ENCODE measurements around the gene RTP4.

The RTP4 gene, protein sequence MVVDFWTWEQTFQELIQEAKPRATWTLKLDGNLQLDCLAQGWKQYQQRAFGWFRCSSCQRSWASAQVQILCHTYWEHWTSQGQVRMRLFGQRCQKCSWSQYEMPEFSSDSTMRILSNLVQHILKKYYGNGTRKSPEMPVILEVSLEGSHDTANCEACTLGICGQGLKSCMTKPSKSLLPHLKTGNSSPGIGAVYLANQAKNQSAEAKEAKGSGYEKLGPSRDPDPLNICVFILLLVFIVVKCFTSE
- total RNA-seq: 0.95 to 6.7 (median 3.5) reads per million in 3 experiments

DNA sequence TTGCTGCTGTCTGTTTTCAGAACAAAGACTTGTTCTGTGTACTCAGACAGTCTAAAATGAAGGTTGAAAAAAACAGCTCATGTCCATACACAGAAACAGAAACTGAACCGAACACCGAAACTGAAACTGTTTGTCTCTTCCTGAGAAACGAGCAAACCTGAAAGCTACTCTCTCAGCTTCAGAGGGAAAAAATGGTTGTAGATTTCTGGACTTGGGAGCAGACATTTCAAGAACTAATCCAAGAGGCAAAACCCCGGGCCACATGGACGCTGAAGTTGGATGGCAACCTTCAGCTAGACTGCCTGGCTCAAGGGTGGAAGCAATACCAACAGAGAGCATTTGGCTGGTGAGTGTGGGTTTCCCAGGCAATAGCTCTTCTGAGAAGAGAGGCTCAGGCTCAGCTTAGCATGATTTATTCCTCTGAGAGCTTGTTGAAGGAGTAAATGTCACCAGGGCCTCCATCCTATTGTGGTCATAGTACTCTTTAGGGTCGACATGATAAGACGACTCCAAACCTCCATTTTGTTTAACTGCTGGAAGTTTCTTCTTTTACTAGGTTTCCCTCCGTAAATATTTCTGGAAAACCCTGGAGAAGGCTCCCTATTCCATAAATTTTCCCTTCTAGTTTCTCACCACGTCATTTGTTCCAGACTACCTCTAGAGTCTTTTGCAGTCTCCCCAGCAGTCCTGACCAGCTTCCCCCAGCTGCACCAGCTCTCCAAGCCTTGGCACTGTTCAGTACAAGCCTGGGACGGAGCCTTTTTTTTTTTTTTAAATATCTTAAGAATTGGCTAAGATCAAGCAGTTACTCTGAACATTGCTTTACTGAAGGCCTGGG, at the start of gene RTP4:
RTP4 (plus strand) TSS at position 135 of the 838 bp plus-strand sequence; CDS start at position 192, 57 bp downstream.
- peak; percentile 58 for DNase-seq

DNA sequence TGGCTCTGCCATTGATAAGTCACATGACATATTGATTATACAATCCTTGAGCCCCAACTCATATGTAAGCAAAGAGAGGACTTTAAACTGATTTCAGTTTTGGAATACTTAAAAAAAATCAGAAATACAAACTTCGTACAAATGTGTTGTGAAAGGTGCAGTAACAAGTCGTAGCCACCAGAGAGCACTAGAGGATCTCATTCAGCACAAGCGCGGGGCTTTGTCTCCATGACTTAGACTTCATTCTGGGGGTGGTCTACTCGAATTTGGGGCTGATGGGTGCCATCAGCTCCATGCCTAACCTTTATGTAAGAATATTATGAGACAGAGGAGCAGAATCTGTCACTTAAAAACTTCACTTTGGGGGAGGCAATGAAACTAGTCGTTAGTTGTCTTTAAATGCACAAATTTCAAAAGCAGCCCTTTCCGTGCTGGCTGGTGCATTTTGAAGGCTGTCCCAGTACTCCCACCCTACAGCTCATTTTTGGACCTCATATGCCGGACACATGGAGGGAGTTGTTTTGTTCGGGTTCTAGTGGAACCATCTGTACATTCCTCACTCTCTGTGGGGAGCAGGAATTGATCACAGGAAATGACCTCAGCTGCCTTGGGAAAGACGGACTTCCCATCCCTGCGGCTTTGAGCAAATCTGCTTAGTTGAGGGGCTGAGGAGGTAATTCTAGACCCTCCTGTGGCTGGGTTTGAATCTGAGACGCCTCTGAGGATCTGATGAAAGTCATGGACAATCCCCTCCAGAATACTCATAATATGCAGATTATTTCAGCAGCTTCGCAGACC, 49.2 kb upstream of the RTP4 start:
- DNase-seq: peak; percentile 44

DNA sequence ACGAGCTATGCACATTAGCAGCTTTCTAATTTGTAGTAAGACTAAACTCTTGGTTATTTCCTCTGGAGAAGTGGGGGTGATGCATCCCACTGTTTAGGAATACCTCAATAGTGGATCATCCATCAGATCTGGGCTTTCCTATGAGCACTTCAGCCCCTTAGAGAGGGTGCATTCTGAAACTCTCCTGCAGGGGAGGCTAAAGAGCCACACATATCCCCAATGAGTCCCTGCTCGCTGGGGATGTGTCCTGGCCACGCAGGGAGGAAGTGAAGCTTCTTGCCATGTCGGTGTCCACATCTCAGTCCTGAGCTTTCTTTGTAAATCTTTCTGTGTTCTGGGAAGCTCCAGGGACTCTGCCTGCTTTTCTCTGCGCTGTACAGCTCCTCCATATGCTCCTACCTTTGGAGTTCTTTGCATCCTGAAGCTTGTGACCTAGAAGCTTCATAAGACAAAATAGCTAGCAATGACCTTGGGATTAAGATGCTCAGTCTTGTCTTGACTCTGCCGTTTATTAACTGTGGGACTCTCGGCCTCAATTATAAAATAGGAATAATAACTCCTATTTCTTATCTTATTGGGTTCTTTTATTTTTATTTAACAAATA, 48.4 kb upstream of the RTP4 start:
- DNase-seq: peak; percentile 33

DNA sequence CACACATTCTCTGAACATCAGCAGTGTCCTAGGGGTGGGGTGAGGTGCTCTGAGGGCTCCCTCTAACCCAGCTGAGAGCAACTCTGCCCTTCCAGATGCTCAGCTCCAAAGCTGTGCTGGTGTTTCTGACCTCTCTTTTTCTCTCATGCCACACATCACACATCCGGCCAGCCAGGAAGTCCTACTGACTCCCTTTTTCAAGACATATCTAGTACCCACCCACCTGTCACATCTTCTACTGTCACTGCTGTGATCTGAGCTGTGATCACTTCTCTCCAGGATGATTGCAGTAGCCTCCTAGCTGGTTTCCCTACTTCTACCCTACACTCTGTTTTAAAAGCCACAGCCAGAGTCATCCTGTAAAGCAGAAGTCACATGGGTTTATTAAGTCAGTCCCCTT, 46.4 kb upstream of the RTP4 start:
- DNase-seq: no peak

DNA sequence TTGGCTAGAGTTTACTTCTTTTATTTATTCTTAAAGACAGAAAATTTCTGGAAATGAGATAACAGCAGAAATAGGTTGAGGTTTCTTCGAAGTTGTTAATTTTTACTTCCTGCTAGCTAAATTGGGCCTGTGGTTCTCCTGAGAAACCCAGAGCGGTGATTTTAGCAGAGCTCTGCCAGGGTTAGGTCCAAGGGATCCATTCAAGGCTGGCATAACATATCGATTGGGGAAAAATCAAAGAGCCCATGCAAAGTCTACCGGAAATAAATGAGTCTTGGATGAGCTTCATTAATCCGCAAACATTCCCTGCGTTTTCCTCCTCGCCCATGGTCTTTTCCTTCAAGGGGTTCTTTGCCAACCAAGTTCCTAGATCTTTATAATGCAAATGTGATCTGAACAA, 45.9 kb upstream of the RTP4 start:
- no peak for DNase-seq

DNA sequence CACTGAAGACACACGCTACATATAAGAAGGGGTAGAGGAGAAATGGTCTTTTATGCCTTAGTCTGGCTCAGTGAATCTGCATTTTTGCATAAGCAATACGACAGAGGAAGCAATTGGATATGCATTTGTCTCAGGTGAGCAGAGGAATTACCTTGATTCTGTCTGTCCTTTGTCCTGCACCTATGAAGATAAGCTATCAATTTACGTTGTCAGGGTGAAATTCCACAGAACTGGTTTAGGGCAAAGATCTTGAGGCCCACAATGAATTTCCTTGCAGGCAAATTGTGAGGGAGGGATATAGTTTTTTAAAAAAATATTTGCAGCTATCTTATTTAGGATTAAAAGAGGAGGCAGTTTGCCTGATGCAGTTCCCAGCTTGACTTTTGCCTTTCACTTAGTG, 45.1 kb upstream of the RTP4 start:
- DNase-seq: no peak

DNA sequence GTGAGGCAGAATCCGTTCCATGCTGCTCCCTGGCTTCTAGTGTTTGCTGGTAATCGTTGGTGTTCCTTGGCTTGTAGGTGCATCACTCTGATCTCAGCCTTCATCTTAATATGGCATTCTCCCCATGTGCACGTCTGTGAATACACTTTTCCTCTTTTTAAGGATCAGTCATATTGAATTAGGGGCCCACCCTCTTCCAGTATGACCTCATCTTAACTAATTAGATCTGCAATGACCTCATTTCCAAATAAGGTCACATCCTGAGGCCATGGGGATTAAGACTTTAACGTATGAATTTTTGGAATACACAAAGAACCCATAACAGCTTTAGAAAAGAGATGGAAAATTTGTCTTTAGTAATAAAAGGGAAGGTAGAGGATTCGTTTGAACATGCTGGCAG, 42.6 kb upstream of the RTP4 start:
- no peak for DNase-seq

DNA sequence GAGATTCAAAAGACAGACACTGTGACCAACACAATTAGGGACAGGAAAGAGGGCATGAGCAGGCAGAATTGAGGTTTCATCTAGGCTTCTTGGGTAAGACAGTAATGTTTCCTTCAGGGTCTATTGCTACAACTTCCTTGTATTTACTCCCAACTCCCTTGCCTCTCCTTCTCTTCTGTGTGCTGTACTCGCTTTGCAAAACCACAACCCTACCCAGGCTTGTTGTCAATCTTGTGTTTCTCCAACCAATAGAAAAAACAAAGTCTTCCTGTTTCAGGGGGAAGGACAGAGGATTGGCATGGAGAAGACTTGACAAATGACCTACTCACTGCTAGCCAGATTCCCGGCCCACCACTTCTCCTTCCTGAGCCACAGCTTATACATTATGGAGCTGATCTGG, 40.3 kb upstream of the RTP4 start:
- no peak for DNase-seq

DNA sequence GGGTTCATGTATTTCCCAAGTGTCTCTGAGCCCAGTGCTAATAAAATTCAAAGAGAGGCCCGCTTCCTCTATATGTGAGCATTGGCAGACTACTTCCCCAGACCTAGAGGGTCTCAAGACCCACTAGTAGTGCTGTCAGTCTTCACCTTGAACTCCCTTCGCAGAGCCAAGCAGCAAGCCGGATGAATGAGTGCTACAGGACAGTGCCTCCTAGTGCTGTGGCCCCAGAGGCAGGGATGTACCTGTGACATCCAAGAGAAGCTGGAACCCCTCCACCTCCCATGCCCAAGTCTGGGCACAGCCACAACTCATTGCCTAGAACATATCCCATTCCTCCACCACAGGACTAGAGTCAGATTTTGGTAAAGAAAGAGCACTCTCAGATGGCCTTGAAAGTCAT, 39.5 kb upstream of the RTP4 start:
- no peak for DNase-seq

DNA sequence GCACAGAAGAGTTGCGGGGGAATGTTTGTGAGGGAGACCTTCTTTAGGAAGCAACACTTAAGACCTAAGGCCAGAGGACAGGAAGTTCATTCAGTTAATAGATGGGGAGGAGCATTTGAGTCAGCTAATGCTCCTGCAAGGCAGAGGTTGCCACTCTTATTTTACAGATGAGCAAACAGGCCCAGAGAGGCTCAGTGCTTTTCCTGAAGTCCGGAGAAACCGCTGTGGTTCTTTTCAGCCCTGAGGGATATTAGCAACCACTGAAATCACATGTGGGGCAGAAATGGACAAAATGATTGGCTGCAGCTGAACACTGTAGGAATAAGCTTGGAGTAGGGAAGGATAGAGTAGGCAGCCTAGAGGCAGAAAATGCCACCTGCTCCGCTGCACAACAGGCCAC, 33.3 kb upstream of the RTP4 start:
- DNase-seq: no peak

DNA sequence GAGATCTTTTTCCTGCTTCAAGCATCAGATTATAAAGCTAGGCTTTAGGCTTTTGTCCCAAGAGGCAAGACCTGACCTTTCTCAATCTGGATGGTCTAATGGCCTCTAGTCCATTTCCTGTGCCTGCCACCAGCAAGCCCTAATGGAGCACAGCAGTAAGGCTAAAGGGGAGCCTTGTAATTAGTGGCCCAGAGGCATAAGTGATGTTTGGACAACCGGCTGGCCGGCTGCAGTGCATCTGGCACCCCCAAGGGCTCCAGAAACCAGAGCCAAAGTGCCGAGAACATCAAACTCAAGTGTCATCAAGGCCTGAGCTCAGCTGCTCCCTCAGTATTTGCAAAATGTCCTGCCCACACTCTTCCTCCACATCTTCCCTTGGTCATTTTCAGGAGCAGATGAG, 31.9 kb upstream of the RTP4 start:
- DNase-seq: no peak

DNA sequence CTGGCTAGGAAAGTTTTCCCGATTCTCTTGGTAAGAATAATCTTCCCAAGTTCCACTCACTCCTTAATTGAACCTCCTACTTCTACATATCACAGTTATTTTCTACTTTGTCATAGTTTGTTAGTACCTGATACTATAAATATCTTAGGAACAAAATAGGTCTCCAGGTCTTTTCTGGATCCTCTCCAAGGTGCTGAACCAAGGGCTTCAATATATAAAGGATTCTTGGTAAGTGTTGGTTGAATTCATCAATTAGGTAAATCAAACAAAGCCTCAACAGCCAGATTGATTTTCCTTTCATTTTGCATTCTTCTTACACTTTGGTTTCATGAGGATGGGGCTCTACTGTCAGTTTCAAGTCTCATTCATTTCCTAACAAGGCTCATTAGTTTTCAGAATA, 27.6 kb upstream of the RTP4 start:
- no peak for DNase-seq

DNA sequence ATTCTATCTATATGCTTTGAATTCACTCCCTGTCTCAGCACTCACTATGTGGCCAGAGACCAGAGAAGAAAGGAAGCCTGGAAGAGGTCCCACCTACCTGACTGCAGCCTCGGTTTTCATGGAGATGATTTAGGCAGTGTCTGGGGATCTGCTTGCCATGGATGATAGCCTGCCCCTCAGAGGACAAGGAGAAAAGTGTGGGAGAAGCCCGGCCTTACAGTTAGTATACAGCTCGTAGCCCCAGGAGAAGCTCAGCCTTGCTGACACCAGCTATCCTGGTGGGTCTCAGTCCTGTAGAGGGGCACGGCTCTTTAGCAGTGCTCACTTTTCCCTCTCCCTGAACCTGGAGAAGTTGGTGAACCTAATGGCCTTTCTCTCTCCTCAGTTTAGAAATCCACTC, 25.9 kb upstream of the RTP4 start:
- DNase-seq: no peak

DNA sequence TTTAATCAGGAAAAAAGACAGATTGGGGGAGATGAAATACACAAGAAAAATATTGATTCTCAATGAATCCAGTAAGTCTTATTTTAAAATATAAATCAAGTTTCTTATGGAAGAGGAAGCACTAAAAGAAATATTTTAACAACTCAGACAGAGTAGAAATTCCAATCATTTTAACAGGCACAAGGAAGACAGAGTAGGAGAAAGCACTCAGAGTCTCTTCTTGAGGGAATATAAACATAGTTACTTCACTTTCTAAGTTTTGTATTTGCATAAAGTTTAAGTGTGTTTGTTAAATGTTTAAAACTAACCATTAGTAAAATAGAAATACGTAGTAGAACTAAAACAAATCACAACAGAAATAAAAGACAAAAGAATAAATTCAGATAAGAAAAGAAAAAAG, 24.5 kb upstream of the RTP4 start:
- DNase-seq: no peak

DNA sequence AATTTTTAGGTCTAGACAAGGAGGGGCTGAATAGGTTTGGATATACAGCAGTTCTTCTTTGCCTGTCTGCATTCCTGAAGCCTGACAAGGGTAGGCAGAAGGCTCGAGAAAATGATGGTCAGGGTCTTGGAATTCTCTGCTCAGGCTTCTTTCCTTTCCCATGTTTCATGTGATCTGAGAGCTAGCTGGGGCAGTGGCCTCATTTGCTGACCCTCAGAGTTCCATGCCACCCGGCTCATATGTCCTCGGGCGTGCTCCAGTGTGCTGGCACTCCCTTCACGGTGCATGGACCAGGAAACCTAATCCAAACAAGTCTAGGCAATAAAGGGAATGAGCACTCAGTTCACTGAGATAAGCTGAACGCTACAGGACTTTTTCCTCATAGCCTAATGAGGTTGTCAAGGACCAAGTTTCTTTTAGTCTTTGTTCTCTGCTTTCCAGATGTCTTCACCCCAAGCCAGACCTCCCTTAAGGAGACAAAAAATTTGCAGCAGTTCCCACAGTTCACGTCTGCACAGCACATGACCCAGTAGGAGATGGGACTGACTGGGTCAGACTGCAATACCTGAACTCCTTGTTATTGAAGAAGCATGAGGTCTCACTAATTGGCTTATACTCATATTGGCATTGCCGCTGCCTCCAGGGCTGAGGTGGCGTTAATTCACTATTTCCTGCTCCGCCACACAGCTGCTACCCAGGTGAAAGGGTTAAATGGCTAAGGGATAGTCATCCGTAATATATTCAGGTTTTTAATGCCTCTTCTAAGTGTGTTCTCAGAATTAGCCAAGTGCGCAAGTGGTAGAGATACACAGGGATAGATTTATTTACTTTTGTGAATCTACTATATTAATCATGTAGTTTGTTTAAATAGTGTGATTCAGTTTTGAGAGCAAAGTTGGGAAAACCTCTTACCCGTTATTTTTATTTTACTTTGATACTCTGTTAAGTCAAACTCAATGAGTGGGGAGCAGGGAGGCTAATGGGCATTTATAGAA, 15.3 kb upstream of the RTP4 start:
- no peak for DNase-seq

DNA sequence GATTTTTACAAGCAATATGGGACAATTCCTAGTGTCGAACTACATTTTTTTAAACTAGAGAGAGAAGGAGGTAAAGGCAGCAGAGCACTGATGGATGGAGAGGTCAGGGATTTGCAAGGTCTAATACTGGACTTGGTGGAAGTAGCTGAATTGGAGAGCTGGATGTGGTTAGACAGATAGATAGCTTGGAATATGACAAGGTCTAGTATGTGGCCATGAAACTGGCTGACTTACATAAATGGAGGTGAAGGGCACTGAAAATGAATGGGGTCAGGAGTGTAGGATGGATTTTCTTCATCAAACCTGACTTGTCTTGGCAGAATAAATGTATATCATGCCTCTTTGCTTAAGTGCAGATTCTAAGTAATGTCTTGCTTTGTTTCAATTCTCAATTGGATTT, 10.1 kb upstream of the RTP4 start:
- DNase-seq: no peak

DNA sequence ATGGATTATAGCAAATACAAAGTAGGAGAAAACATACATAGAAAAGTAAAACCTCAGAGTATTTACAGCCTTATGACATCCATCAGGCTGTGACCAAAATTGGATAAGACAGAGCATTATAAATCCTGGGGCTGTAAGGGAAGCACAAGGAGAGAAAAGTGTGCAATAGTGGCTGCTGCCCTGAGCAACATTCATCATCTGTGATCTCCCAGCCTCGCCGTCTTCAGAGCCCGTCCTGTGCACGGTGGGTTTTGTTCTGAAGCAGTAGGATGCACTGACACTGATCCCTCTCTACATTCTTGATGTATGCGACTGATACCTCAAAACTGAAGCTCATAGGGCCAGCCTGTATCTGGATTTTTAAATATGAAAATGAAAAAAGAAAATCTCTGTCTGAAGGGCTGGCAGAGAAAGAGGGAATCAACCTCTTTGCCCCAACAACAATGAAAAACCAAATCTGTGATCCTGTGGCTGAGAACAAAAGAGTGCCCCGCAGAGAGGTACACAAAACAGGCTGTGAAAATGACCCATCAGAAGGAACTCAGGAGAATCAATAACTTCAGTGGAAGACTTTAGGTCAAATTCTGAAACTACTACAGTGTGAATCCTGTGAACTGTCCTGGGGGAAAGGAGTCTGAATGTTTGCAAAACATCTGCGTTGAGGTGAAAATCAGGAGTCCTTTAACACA, 8.2 kb upstream of the RTP4 start:
- no peak for DNase-seq

DNA sequence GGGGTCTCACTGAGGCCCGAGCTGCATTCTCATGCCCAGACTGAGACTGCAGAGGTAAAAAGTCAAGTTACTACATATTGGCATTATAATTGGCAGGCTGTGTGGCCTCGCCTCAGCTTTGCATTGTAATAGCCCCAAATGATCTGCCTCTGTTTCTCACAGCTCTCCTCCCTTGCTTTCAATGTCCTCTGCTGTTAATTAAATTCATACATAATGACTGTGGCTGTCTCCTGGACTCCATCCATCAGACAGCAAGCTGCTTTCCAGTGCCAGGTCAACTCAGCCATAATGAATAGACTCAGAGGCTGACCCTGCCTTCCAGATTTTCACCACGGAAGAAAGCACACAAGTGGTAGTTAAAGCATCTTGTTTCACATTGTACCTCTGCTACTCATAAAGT, 7.6 kb upstream of the RTP4 start:
- no peak for DNase-seq

DNA sequence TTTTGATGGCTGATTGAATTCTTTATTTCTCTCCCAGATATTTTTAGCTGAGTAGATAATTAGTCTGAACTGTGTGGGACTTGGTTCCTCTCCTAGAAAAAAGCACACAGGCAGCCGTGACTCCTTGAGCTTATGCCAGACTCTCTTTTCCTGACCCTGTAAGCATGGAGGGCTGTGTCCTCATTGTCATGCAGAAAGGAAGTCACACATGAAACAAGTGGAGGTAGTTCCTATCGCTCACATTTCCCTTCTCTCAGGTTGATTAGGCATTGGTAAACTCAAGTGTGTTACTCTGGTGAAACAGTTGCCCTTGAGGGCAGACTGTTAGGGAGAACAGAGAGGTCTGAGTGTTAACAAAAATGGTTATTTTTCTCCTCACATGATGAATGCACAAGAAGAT, 6.3 kb upstream of the RTP4 start:
- no peak for DNase-seq

DNA sequence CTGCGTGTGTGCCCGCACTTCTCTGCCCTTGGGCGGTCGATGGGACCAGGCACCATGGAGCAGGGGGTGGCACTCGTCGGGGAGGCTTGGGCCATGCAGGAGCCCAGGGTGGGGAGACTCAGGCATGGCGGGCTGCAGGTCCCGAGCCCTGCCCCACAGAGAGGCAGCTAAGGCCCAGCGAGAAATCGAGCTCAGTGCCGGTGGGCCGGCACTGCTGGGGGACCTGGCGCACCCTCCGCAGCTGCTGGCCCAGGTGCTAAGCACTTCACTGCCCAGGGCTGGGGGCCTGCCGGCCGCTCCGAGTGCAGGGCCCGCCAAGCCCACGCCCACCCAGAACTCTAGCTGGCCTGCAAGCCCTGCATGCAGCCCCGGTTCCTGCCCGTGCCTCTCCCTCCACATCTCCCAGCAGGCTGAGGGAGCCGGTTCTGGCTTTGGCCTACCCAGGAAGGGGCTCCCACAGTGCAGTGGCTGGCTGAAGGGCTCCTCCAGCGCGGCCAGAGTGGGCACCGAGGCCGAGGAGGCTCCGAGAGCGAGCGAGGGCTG, 553 bp upstream of the RTP4 start:
- DNase-seq: peak; percentile 19

DNA sequence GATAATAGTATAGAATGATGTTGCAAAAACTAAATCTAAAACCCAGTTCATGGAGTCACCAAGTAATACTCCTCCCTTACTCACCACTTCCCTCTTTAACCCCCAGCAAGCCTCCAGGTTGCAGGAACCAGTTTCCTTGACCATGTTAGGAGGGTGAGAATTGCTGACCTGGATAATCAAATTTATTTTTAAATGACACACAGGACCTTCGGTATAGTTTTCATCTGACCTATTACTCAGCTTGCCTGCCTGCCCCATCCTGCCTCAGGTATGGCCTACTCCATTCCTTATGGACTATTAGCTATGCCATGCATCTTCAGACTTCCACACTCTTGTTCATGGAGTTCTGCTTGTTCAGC, 883 bp downstream of the RTP4 start:
- no peak for DNase-seq
